K562 (cell line): ENCODE data around the gene MPZL1. TPM values are rescaled to one million over a fixed set of nuclear protein-coding genes. Genes with fewer than 3 reads are reported as not detected.
A peak's percentile ranks its signal among the peaks of the same experiment; 100 is the strongest.

Source experiments
- ATAC-seq: fragments of 200-7000 bp; cut with Tn5 transposase; 3 replicates; pipeline ENCODE4 v1.9.1; 2020; ENCODE audit warnings: moderate library complexity
- BruUV-seq: library from RNA; stranded (reverse); fragments of 400-500 nt; replicated peaks from 2 replicates; lab custom pipeline; 2021; lab: Mats Ljungman, UMichigan
- CTCF ChIA-PET: fragments of 300-600 bp; formaldehyde crosslinking; extraction: SDS; loops from one replicate; lab custom pipeline; 2021; ENCODE audit warnings: low intra/inter-chr PET ratio; lab: Yijun Ruan, JAX
- POLR2A ChIA-PET: fragments of 300-600, 350-650 bp; sonication (Branson Sonifier 250); formaldehyde crosslinking; extraction: SDS; loops from one replicate; lab custom pipeline; 2021; ENCODE audit warnings: antibody characterized with exemption, inconsistent platforms; lab: Yijun Ruan, JAX
- DNase-seq, 4 experiments: peaks; one replicate each; pipeline versions ENCODE4 v3.0.0 to v3.0.0-alpha.2; 2011 to 2018; ENCODE audit warnings: low spot score in 3 of 4, mixed read lengths in 3 of 4; ENCODE audit errors: extremely low read depth in 1 of 4
- FAIRE-seq: peaks from 2 replicates; lab custom pipeline; 2011; peaks lifted over from hg19 to GRCh38; lab: Jason Lieb, UNC
- H2AFZ ChIP-seq: 2 replicates; pipeline ENCODE4 v1.6.0; 2011; ENCODE audit warnings: low read depth, low read length, control low read depth, inconsistent platforms
- H3K27ac ChIP-seq: fragments of 200-600 bp; 3 replicates; pipeline ENCODE4 v1.8.0; 2011; ENCODE audit warnings: low read depth, mild to moderate bottlenecking, control low read depth, inconsistent platforms, low read length, moderate library complexity, mixed read lengths; ENCODE audit errors: extremely low read depth
- H3K27me3 ChIP-seq, 2 experiments: fragments of 300-600 bp in 1 of 2; 2 replicates in 1 of 2; 3 replicates in 1 of 2; pipeline versions ENCODE4 v1.6.0 to v1.8.0; 2011; ENCODE audit warnings: inconsistent platforms in 2 of 2, low read length in 2 of 2, mild to moderate bottlenecking in 1 of 2, mixed read lengths in 1 of 2, moderate library complexity in 1 of 2; ENCODE audit not compliant: control insufficient read depth in 2 of 2, insufficient read depth in 2 of 2
- H3K36me3 ChIP-seq: fragments of 300-600 bp; 3 replicates; pipeline ENCODE4 v1.8.0; 2011; ENCODE audit warnings: mild to moderate bottlenecking, low read length, inconsistent platforms; ENCODE audit not compliant: control insufficient read depth, insufficient read depth
- H3K4me1 ChIP-seq, 2 experiments: fragments of 200-600 bp in 1 of 2; replicated peaks in 1 of 2; 2 replicates in 1 of 2; 3 replicates in 1 of 2; pipeline versions ENCODE4 v1.5.1 to v1.8.0; 2011; ENCODE audit warnings: inconsistent platforms in 2 of 2, low read length in 2 of 2, mild to moderate bottlenecking in 1 of 2, mixed read lengths in 1 of 2, moderate library complexity in 1 of 2; ENCODE audit not compliant: control insufficient read depth in 2 of 2, insufficient read depth in 2 of 2
- H3K4me2 ChIP-seq: 2 replicates; pipeline ENCODE4 v1.6.1; 2011; ENCODE audit warnings: low read length, control low read depth, inconsistent platforms, mixed read lengths; ENCODE audit not compliant: insufficient read depth
- H3K4me3 ChIP-seq: fragments of 200-600 bp; sonication (generic), shearing (Covaris generic); 2 replicates; pipeline ENCODE4 v1.5.1; 2016; ENCODE audit warnings: control low read depth, inconsistent platforms
- H3K79me2 ChIP-seq: fragments of 200-600 bp; 3 replicates; pipeline ENCODE4 v1.8.0; 2011; ENCODE audit warnings: low read length, inconsistent platforms; ENCODE audit not compliant: control insufficient read depth, insufficient read depth
- H3K9ac ChIP-seq, 2 experiments: 2 replicates each; pipeline versions ENCODE4 v1.6.0 to v1.6.1; 2011; ENCODE audit warnings: low read depth in 2 of 2, low read length in 2 of 2, control low read depth in 1 of 2, inconsistent platforms in 1 of 2, mild to moderate bottlenecking in 1 of 2, mixed read lengths in 1 of 2; ENCODE audit not compliant: insufficient read depth in 1 of 2
- H3K9me1 ChIP-seq: one replicate; pipeline ENCODE4 v1.6.0; 2011; ENCODE audit warnings: inconsistent platforms, mild to moderate bottlenecking, low read length, moderate library complexity; ENCODE audit not compliant: control insufficient read depth, insufficient read depth
- H3K9me3 ChIP-seq: replicated peaks from 2 replicates; pipeline ENCODE4 v1.5.1; 2011; ENCODE audit warnings: low read depth, low read length, inconsistent platforms; ENCODE audit not compliant: control insufficient read depth, insufficient read depth
- H4K20me1 ChIP-seq: replicated peaks from 2 replicates; pipeline ENCODE4 v1.6.1; 2011; ENCODE audit warnings: low read length, inconsistent platforms, mixed read lengths; ENCODE audit not compliant: control insufficient read depth, insufficient read depth
- CBX3 ChIP-seq, 2 experiments: IDR thresholded peaks; 1 replicate in 1 of 2; 2 replicates in 1 of 2; pipeline ENCODE4 v1.6.1; 2012; ENCODE audit warnings: inconsistent platforms in 2 of 2, low read length in 2 of 2, borderline replicate concordance in 1 of 2, control low read depth in 1 of 2
- NR1H2 ChIP-seq: sonication (generic); formaldehyde crosslinking; IDR thresholded peaks from 2 replicates; pipeline ENCODE4 v1.4.0; 2020; ENCODE audit warnings: mild to moderate bottlenecking, missing genetic modification reagents
- RBM25 ChIP-seq: fragments of 200-400 bp; formaldehyde crosslinking; IDR thresholded peaks from 2 replicates; pipeline ENCODE4 v1.6.1; 2018; ENCODE audit warnings: low read length, low read depth, moderate library complexity; ENCODE audit not compliant: severe bottlenecking
- WGBS: fragments of 100-300 bp; shearing (Covaris generic); methylation state at CpG from one replicate; pipeline ENCODE4 v1.1.6; 2016; ENCODE audit warnings: low coverage, mixed read lengths; ENCODE audit not compliant: insufficient coverage; ENCODE audit errors: missing lambda C conversion rate; 5-methylcytosine and 5-hydroxymethylcytosine counted together
- in situ Hi-C: fragments of 300-500 bp; cut with MboI; formaldehyde crosslinking; loops from 4 replicates; pipeline ENCODE4 v1.15.0; 2018; ENCODE audit warnings: inconsistent platforms, mixed read lengths
- intact Hi-C: fragments of 100-400 bp; cut with micrococcal nuclease; formaldehyde crosslinking; loops from 2 replicates; pipeline ENCODE4 v1.14.2; 2022
- polyA plus RNA-seq, 8 experiments: library from polyadenylated mRNA; depleted of rRNA in 4 of 8; stranded (reverse) in 5 of 8; unstranded in 3 of 8; fragments of >200 nt; fragmentation: Nextera tagmentation in 2 of 8; fragmentation: Illumina TruSeq in 1 of 8; extraction: Ambion mirVana in 2 of 8; extraction: Trizol in 1 of 8; gene quantifications; 2 replicates each; pipeline versions ENCODE4 v1.2.1 to v1.2.3, GENCODE V29; 2011 to 2014; ENCODE audit warnings: inconsistent platforms in 1 of 8, missing spikeins in 1 of 8
- total RNA-seq, 7 experiments: library from RNA; depleted of rRNA in 6 of 7; stranded (reverse); fragments of >200 nt in 6 of 7; fragmentation: Illumina TruSeq in 2 of 7; extraction: Trizol in 2 of 7; gene quantifications; 2 replicates each; pipeline versions ENCODE4 v1.2.1 to v1.2.3, GENCODE V29; 2011 to 2021; ENCODE audit warnings: low replicate concordance in 1 of 7
- TF ChIP-seq, protein P1 (sequence below): fragments of 250-450 bp; sonication (Bioruptor Pico); IDR thresholded peaks from 2 replicates; pipeline ENCODE4 v1.5.0; 2021; ENCODE audit warnings: mild to moderate bottlenecking, borderline replicate concordance
- TF ChIP-seq, protein P2 (sequence below), 3 experiments: fragments of 200-800 bp in 1 of 3; sonication (Bioruptor generic) in 1 of 3; sonication (generic) in 1 of 3; formaldehyde crosslinking in 1 of 3; IDR thresholded peaks; 2 replicates each; pipeline versions ENCODE4 v1.6.1 to v1.8.0; 2016 to 2022; ENCODE audit warnings: mild to moderate bottlenecking in 2 of 3, missing compliant biosample characterization in 2 of 3, missing genetic modification characterization in 2 of 3, missing genetic modification reagents in 1 of 3

MPZL1 gene
- total and polyA plus RNA-seq, 9 of the 15 experiments (the other 6 are each of a cell fraction or from before 2014, with no cell fraction given) = 14.5 to 153 (median 66.5) TPM

DNA sequence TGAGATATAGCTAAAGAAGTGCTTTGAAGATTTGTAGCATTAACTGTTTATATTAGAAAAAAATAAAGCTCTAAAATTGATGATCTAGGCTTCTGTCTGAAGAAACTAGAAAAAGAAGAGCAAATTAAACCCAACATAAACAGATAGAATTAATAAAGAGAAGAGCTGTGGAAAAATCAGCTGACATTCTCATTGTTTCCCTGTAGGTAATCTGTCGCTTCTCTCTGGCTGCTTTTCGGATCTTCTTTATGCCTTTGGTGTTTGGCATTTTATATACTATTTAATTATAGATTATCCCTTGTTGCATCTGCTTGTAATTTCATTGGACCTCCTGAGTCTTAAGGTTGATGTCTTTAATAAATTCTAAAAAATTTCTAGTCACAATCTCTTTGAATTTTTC, 59.8 kb downstream of the MPZL1 start:
- H3K27ac ChIP-seq = no peak overlapping the region
- no peak for ATAC-seq
- no peaks in the 10 kb centered on the region for H3K9me1 ChIP-seq
- TF ChIP-seq, protein P1, sequence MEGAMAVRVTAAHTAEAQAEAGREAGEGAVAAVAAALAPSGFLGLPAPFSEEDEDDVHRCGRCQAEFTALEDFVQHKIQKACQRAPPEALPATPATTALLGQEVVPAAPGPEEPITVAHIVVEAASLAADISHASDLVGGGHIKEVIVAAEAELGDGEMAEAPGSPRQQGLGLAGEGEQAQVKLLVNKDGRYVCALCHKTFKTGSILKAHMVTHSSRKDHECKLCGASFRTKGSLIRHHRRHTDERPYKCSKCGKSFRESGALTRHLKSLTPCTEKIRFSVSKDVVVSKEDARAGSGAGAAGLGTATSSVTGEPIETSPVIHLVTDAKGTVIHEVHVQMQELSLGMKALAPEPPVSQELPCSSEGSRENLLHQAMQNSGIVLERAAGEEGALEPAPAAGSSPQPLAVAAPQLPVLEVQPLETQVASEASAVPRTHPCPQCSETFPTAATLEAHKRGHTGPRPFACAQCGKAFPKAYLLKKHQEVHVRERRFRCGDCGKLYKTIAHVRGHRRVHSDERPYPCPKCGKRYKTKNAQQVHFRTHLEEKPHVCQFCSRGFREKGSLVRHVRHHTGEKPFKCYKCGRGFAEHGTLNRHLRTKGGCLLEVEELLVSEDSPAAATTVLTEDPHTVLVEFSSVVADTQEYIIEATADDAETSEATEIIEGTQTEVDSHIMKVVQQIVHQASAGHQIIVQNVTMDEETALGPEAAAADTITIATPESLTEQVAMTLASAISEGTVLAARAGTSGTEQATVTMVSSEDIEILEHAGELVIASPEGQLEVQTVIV (CRISPR knock-in tag) = no peak
- TF ChIP-seq, protein P2, sequence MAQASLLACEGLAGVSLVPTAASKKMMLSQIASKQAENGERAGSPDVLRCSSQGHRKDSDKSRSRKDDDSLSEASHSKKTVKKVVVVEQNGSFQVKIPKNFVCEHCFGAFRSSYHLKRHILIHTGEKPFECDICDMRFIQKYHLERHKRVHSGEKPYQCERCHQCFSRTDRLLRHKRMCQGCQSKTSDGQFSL (CRISPR knock-in tag; IDR thresholded peaks at IDR 0.05) = no peak
- TF ChIP-seq, protein P2 (tag; IDR thresholded peaks at IDR 0.05) = no peak
- TF ChIP-seq RBM25 (peak; percentile 90), CBX3 (IDR thresholded peaks at IDR 0.05; ENCODE audit: borderline replicate concordance in 1 of 2, low read length in 2 of 2) (peak in 1 of 2 experiments; percentile 44; a peak in 1 of 3 replicates), NR1H2 (no peak)
- in situ Hi-C loops = no loop called here
- DNase-seq = no peak
- 96% methylated on average over 2 of the region's 2 CpGs for WGBS
- H3K27me3 ChIP-seq = no peaks in the 10 kb centered on the region
- no peaks in the 10 kb centered on the region for H3K9me3 ChIP-seq
- H3K9ac ChIP-seq = no peak overlapping the region
- H3K36me3 ChIP-seq = peaks cover 39% of the 10 kb centered on the region
- intact Hi-C loops = no loop called here
- H3K79me2 ChIP-seq = no peaks in the 10 kb centered on the region
- H3K4me3 ChIP-seq = no peak overlapping the region
- H3K4me1 ChIP-seq = no peaks in the 10 kb centered on the region; a peak in 1 of 5 replicates
- CTCF ChIA-PET = no interaction called here
- no peak overlapping the region for H3K4me2 ChIP-seq
- no peak for FAIRE-seq
- POLR2A ChIA-PET = interaction anchor here (0.6 to 1.3 kb wide), 4 partner anchors 8 to 69 kb away, joined by 3 to 5 read pairs (median 3); no protein-coding TSS in a partner anchor
- no peaks in the 10 kb centered on the region for H4K20me1 ChIP-seq
- no TSS peak for BruUV-seq
- H2AFZ ChIP-seq = no peak overlapping the region
